GM18526 (cell line): ENCODE results near the gene RNU6-1.

Source experiments
- POLR2A ChIP-seq: IDR thresholded peaks from 3 replicates; pipeline ENCODE4 v1.6.1; 2011; ENCODE audit not compliant: insufficient read length; ENCODE audit errors: extremely low read depth

RNU6-1 gene

DNA sequence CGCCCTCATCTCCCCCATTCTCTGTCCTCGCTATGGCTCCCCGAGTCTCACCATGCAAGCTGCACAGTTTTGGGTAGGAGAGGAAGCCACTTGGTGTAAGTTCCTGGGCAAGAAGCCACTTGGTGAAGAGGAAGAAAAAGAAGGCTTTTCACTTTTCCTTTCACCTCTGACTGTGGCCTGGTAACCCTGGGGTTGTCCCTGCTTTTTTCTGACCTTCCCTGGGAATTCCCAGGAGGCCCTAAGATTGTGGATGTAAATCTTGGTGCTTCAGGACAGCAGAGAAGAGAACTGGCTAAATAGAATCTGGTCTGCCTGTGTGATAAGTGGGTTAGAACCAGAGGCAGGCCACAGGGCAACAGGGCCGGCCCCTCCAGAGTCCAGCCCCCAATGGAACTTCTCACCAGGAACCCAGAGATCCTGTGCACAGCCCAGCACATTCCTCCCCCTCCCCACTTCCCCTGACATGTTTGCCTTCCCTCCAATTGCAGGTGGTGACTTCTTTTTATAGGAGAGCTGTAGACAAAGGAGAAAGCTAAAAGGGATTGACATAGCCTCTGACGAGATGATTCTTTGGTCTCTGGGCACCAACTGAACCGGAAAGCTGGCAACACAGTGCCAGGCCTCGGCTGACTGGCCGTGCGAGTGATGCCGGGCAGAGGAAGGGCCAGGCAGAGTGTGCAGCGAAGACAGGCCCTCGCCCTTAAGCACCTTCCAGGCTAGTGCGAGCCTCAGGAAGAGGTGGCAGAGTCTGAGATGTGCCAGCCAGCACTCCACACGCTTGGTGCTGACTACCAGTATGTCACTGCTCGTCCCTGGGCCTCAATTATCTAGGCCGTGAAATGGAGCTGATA, 34.0 kb downstream of the RNU6-1 start:
- no peak for TF ChIP-seq POLR2A

DNA sequence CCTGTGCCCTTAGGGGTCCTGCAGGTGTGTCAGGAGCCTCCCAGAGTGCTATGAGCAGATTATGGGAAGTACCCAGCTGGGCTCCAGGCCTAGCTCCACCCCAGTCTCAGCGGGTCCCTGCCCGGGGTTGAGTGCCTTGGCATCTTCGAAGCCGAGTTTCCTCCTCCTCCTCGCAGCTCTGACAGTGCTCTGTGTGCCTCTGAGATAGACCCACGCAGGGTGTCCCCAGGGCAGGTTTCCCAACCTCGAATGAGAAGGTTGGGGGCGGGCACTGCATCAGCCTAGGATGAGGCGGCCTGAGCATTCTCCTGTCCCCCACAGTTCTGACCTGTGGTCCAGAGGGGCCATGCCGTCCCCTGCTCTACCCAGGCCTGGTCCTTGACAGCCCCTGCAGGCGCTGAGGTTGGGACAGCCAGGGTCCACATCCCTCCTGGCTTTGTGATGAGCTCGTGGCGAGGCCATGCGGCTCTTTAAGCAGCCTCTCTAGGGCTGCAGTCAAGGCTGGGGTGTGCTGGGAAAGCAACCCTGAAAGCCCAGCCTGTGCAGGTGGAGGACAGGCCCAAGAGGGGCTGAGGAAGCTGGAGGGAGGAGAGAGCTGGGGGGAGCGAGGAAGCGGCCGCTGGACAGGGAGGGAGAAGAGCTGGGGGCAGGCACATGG, 34.7 kb downstream of the RNU6-1 start:
- no peak for TF ChIP-seq POLR2A

DNA sequence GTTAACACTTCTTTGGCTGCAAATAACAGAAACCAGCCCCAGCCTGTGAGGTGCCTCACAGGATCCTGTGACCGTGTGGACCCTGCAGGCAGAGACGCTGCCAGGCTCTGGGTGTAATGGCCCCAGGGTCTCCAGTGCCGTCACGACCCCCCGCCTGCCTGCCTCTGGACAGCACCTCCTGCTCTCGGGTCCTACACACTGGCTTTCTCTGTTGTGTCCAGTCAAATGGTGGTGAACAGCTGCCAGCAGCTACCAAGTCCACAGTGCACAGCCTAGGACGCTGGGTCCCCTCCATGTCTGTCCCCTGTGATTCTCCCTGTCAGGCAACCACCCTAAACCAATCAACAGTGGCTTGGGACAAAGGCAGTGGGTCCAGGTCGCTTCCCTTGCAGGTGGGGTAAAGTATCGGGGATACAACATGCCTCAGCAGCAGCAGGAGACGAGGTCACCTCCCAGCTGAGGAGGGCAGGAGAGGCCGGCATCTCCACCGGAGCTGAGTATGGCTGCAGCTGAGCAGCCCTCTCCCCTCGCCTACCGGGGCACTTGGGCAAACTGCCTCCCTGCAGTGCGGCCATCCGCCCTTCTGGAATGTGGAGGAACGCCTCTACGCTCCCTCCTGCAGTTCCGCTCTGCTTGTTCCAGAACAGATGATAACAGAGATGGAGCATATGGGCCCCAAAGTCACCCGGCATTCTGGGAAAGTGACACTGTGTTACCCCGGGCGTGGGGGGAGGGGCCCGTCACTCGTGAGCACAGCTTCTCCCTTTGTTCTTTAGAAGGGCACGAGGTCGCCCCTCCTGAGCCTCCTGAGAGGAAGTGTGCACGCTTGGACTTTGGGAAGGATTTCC, 35.6 kb downstream of the RNU6-1 start:
- TF ChIP-seq POLR2A = no peak

DNA sequence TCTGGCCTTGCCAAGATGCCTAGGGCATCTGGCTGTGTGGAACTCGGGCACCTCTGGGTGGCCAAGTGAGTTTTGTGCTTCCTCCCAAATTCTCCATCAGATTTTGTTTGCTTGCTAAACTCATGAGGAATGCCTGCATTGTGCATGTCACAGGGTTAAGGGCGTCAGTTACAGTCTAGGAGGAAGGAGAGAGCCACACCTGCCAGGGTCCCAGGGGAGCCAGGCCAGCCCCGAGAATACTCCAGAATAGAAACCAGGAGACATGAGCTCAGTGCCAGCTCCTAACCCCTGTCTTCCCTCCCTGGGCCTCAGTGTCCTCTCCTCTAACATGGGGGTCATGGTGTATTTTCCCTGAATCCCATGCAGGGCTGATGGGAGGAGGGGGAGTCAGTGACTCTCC, 36.5 kb downstream of the RNU6-1 start:
- no peak for TF ChIP-seq POLR2A

DNA sequence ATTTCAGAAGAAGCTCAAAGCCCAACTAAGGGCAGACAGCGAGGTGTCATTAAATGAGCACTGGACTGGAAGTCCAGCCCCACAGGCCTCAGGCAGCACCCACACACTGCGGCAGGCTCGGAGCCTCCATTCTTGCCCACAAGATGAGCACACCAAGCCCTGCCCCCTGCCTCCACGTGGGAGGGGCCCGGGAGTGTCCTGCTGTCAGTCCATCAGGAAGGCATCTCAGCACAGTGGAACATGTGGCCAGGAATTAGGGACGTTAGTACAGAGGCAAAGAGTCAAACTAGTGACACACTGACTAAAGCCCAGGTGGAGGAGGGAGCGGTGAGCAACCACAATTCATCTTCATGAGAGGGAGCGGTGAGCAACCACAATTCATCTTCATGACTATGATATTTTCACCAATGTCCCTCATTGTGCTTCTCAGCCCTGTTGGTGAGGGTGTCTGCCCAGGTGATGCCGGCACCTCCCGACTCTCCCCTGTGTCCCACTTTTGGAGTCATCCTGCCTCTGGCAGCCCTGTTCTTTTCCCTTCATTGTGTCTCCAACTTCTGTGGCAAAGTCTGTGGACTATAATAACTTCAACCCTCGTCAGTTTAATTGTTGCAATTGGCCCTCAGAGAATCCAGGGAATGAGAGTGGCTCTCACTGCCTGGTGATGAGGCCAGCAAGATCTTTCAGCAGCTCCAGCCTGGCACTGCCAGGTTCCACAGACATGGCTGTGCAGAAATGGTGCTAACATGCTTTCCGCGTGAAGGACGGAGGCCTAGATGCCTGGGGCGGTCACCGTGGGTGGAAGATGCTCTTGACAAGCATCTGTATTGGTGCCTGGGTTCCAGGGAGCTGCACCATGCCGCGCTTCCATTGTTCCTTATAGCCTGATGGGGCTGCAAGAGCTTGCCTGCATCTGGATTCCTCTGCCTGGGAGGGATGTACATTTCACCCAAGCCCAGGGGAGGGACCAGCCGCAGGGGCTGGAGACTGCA, 37.6 kb downstream of the RNU6-1 start:
- TF ChIP-seq POLR2A = no peak

DNA sequence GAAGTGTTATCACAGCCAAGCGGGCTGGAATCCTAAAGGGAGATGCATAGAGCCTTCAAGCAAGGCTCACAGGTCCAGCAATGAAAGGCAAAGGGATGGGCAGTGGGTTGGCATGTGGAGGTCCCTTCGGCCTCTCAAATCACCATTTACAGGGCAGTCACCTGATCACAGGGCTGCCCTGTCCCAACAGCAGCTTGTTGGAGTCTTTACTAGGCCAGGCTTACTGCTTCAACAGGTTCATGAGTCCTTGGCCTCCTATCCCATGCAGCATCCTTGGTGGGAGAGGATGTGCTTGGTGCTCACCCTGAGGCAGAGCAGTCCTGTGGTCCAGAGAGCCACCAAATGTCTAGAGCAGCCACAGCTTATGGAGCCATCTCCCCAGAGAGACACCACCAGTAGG, 38.7 kb downstream of the RNU6-1 start:
- TF ChIP-seq POLR2A = no peak

DNA sequence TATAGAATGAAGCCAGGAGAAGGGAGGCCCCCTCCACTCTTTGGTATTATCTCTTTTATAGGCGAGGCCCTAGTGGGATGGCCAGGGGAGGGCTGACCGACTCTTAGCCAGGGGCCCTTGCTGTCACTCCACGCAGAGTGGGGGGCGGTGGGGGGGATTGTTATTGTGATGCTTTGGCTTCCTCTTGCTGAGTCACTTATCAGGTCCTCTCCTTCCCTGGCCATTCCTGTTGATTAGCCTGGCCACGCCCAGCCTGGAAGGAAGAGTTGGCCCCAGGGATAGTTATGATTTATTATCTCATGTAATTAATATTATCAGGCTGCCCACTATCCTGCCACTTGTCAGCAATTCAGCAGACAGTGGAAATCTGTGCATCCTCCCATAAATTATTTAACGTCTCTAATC, 40.0 kb downstream of the RNU6-1 start:
- TF ChIP-seq POLR2A = no peak

DNA sequence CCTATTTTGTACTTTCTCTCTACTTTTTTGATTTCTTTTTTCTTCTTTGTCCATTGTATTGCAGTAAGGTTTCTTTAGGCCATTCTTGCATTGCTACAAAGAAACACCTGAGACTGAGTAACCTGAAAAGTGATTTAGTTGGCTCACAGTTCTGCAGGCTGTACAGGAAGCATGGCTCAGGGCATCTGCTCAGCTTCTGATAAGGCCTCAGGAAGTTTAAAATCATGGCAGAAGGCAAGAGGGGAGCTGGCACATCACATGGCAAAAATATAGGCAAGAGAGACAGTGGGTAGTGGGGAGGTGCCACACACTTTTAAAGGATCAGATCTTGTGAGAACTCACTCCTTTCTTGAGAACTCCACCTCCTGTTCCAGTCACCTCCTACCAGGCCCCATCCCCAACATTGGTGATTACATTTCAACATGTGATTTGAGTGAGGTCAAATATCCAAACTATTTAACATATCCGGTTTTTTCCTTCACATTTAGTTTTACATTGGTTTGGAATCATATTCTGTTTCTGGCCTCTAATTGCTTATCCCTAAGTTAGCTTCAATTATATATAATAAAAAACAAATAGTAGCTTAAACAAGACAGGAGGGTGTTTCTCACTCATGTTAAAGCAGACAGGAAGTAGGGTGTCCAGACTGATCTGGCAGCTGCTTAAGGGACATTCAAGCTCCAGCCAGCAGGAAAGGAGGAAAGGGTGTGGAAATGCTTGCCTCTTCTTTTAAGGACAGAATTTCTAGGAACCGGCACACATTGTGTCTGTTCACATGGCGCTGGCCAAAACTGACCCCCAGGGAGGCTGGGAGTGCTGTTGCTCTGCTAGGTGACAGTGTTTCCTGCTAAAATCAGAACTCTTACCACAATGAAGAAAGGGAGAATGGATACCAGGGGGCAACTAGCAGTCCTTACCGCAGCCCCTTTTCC, 43.4 kb downstream of the RNU6-1 start:
- TF ChIP-seq POLR2A = no peak

DNA sequence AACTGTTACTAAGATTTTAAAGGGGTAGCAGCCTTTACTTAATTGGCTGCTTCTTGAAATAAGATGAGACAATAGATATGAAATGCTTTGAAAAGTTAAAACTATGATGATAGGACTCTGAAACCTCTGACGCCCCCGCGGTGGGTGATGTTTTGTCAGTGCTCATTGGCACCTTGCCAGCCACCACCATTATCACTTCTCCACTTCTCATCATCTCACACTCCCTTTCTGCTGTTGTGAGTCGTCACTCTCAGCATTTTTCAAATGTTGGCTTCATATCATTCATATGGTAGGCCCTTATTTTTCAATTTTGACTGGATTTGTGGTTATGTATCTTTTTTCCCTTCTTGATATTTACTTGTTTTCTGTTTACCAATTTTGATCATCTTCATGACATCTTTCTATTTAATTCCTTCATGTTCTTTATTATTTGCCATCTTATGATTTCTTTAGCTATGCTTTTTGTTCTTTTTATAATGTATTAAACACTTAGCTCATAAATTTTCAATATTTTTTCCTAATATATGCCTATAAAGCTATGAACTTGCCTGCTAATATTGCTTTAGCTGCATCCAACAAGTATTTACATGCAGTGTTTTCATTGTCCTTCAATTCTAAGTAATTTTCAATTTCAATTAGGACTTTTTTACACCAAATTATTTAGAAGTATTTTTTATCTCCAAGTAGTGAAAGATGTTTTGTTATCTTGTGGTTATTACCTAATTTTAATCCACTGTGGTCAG, 44.8 kb downstream of the RNU6-1 start:
- TF ChIP-seq POLR2A = no peak

DNA sequence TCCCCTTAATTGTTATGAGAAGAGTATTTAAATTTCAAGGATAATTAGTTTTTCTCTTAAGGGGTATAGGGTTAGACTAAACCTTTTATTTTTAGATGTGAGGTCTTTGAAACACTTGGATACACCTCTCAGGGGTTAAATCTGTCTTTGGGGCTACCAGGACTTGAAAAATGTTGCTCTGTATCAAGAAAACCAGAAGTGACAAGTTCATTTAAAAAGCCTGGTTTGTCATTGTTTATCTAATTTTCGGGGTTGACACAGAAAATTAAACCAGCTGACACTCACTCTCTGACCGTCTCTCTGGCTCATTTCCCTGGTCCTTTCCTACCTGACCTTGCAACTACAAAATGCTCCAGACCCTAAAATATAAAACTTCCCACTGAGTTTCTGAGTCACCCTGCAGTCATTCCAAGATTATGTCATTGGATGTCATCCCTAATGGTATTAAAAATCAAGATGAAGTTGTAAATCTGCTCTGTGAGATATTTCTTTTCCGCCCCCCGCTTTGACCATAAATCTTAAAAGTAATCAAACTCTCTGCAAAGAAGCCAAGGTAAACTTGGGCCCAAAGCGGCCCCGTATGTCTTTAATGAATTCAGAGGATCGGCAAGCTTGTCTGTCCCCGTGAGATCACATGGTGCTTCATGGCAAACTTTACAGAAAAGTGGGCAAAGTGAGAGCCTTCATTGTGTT, 47.4 kb downstream of the RNU6-1 start:
- TF ChIP-seq POLR2A = no peak

DNA sequence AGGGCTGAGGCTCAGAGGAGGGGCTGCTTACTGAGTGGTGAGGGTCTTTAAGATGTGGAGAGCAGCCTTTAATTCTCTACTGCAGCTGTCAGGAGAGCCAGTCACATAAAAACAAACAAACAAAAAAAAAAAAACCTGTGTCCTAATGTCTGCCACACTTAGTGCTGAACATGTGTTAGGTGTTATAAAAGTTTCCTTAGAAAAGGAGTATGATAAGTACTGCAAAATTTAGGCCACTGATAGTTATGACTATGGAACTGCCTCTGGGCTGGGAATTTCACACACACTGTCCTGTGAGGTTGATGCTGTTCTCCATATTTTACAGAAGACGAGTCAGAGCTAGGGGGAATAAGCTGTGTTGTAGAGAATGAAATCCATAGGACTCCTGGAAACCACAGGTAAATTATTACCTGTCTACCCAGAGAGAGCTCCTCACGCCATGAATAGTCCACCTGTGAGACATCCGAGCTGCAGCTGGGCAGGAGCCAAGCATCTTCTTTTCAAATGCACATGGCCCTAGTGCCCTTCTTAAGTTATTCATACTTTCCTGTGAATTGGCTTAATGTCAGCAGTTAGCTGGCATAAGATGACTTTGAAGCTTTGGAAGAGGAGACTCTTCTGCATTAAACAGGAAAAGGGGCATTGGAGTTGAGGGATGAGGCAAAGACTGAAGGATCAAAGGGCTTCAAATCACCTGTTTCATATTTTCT, 49.1 kb downstream of the RNU6-1 start:
- TF ChIP-seq POLR2A = no peak
